A673 (cell line): ENCODE results near the gene BSCL2. TPM values are rescaled to one million over a fixed set of nuclear protein-coding genes. Genes with fewer than 3 reads are reported as not detected.

ENCODE experiments used
- BruUV-seq: library from RNA; stranded (reverse); fragments of 400-500 nt; replicated peaks from 2 replicates; lab custom pipeline; 2021; lab: Mats Ljungman, UMichigan
- CTCF ChIA-PET: fragments of 300-600 bp; sonication (Branson Sonifier 250); formaldehyde crosslinking; loops from one replicate; lab custom pipeline; 2022; ENCODE audit warnings: antibody characterized with exemption; lab: Charles Lee
- POLR2A ChIA-PET: fragments of 300-600 bp; sonication (Branson Sonifier 250); formaldehyde crosslinking; loops from one replicate; lab custom pipeline; 2022; ENCODE audit warnings: antibody characterized with exemption; ENCODE audit not compliant: low non-redundant PET; lab: Charles Lee
- DNase-seq: peaks from one replicate; pipeline ENCODE4 v3.0.0-alpha.2; 2015; ENCODE audit warnings: low spot score
- H3K27ac ChIP-seq: fragments of 200-600 bp; sonication (generic); 2 replicates; pipeline ENCODE4 v1.5.1; 2016; ENCODE audit warnings: mixed run types, low read depth, mild to moderate bottlenecking, mixed read lengths, antibody characterized with exemption, low read length; ENCODE audit not compliant: poor library complexity, severe bottlenecking
- H3K27me3 ChIP-seq: fragments of 200-600 bp; sonication (generic); replicated peaks from 2 replicates; pipeline ENCODE4 v1.6.1; 2017; ENCODE audit warnings: mixed run types, low read depth, mild to moderate bottlenecking, mixed read lengths, antibody characterized with exemption, low read length; ENCODE audit not compliant: insufficient read depth, poor library complexity
- H3K36me3 ChIP-seq: fragments of 200-600 bp; sonication (generic); 2 replicates; pipeline ENCODE4 v1.6.1; 2016; ENCODE audit warnings: mixed run types, mild to moderate bottlenecking, mixed read lengths, antibody characterized with exemption, low read length; ENCODE audit not compliant: insufficient read depth, poor library complexity, severe bottlenecking
- H3K4me1 ChIP-seq: fragments of 200-600 bp; sonication (generic); 2 replicates; pipeline ENCODE4 v1.6.1; 2017; ENCODE audit warnings: mixed run types, mild to moderate bottlenecking, mixed read lengths, antibody characterized with exemption, low read length; ENCODE audit not compliant: insufficient read depth, poor library complexity, severe bottlenecking
- H3K4me3 ChIP-seq: fragments of 200-600 bp; sonication (generic); 2 replicates; pipeline ENCODE4 v1.5.1; 2016; ENCODE audit warnings: low read depth, mixed run types, mild to moderate bottlenecking, mixed read lengths, low read length; ENCODE audit not compliant: poor library complexity, severe bottlenecking
- H3K9me3 ChIP-seq: fragments of 200-600 bp; sonication (generic); 2 replicates; pipeline ENCODE4 v1.6.1; 2016; ENCODE audit warnings: mixed run types, low read depth, mild to moderate bottlenecking, mixed read lengths, antibody characterized with exemption, low read length; ENCODE audit not compliant: poor library complexity, severe bottlenecking
- EZH2 ChIP-seq: fragments of 200-600 bp; sonication (generic); IDR thresholded peaks from 2 replicates; pipeline ENCODE4 v1.6.1; 2017; ENCODE audit warnings: borderline replicate concordance, low read depth, mild to moderate bottlenecking, mixed read lengths, antibody characterized with exemption, low read length; ENCODE audit not compliant: poor library complexity, severe bottlenecking
- intact Hi-C: fragments of 100-400 bp; cut with micrococcal nuclease; formaldehyde crosslinking; loops from one replicate; pipeline ENCODE4 v1.10.0; 2022; ENCODE audit not compliant: unreplicated experiment
- total RNA-seq: library from RNA; stranded (reverse); gene quantifications from 2 replicates; pipeline ENCODE4 v1.2.3, GENCODE V29; 2021
- TF ChIP-seq, protein P1 (sequence below): fragments of 300-800, 200-600 bp; sonication (generic); conservative IDR thresholded peaks from 2 replicates; pipeline ENCODE4 v1.5.1; 2017; ENCODE audit warnings: low read depth, mild to moderate bottlenecking, antibody characterized with exemption, low read length, moderate library complexity, mixed read lengths

BSCL2 gene
- total RNA-seq, 1 experiment from 2014 or later, result 123 TPM

DNA sequence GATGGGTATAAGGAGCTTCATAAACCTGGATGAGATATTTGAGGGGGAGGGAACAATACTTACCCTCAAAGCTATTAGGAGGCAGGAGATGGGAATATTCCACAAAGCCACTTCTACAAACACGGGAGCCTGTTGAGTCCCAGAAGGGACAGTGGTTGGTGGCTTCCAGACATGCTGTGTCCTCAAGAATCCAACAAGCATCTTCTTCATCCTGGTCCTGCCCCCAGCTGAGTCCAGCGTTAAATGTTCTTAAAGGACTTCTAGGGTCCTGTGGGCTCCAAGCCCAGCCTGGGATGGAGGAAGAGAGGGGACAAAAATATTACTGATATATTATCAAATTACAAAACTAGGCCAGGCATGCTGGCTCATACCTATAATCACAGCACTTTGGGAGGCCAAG is 39.8 kb downstream of the BSCL2 start:
- H3K9me3 ChIP-seq, result no peaks in the 10 kb centered on the region
- BruUV-seq, result no TSS peak
- intact Hi-C loops, result no loop called here
- ChIA-PET POLR2A (interaction anchor here (0.6 kb wide), 1 partner anchor 105 kb away, joined by 7 read pairs; no protein-coding TSS in a partner anchor), CTCF (no interaction called here)
- peaks cover 19% of the 10 kb centered on the region for H3K4me1 ChIP-seq
- no peaks in the 10 kb centered on the region for H3K27me3 ChIP-seq
- H3K27ac ChIP-seq, result peak overlapping the region; percentile 88
- TF ChIP-seq EZH2, result no peak
- TF ChIP-seq, protein P1, sequence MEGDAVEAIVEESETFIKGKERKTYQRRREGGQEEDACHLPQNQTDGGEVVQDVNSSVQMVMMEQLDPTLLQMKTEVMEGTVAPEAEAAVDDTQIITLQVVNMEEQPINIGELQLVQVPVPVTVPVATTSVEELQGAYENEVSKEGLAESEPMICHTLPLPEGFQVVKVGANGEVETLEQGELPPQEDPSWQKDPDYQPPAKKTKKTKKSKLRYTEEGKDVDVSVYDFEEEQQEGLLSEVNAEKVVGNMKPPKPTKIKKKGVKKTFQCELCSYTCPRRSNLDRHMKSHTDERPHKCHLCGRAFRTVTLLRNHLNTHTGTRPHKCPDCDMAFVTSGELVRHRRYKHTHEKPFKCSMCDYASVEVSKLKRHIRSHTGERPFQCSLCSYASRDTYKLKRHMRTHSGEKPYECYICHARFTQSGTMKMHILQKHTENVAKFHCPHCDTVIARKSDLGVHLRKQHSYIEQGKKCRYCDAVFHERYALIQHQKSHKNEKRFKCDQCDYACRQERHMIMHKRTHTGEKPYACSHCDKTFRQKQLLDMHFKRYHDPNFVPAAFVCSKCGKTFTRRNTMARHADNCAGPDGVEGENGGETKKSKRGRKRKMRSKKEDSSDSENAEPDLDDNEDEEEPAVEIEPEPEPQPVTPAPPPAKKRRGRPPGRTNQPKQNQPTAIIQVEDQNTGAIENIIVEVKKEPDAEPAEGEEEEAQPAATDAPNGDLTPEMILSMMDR, result no peak
- DNase-seq, result no peak
- H3K4me3 ChIP-seq, result peak overlapping the region; percentile 91
- H3K36me3 ChIP-seq, result peaks cover 32% of the 10 kb centered on the region

DNA sequence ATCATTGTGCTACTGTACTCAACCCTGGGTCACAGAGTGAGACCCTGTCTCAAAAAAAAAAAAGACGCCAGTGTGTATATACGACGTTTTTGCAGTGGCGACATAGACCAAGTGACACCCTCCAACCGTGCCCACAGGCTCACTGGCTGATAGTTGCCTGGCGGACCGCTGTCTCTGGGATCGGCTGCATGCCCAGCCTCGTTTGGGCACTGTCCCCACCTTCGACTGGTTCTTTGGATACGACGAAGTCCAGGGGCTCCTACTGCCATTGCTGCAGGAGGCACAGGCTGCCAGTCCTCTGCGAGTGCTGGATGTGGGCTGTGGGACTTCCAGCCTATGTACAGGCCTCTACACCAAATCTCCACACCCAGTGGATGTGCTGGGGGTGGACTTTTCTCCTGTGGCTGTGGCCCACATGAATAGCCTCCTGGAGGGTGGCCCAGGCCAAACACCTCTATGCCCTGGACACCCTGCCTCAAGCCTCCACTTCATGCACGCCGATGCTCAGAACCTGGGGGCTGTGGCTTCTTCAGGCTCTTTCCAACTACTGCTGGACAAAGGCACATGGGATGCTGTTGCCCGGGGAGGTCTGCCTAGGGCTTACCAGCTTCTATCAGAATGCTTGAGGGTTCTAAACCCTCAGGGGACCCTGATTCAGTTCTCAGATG is 40.8 kb downstream of the BSCL2 start:
- peak overlapping the region; percentile 91 for H3K4me3 ChIP-seq
- ChIA-PET CTCF (interaction anchor here (0.6 kb wide), 1 partner anchor 65 kb away, joined by 9 read pairs; no protein-coding TSS in a partner anchor), POLR2A (interaction anchor here (0.6 to 1.6 kb wide), 2 partner anchors 88 to 106 kb away, joined by 7 to 13 read pairs; partner anchors contain the start of gene ZBTB3)
- H3K4me1 ChIP-seq, result peaks cover 15% of the 10 kb centered on the region
- peaks cover 40% of the 10 kb centered on the region for H3K36me3 ChIP-seq
- no peaks in the 10 kb centered on the region for H3K9me3 ChIP-seq
- BruUV-seq, result no TSS peak
- H3K27me3 ChIP-seq, result no peaks in the 10 kb centered on the region
- peak overlapping the region; percentile 88 for H3K27ac ChIP-seq
- intact Hi-C loops, result no loop called here
- TF ChIP-seq, protein P1, result no peak
- DNase-seq, result no peak

DNA sequence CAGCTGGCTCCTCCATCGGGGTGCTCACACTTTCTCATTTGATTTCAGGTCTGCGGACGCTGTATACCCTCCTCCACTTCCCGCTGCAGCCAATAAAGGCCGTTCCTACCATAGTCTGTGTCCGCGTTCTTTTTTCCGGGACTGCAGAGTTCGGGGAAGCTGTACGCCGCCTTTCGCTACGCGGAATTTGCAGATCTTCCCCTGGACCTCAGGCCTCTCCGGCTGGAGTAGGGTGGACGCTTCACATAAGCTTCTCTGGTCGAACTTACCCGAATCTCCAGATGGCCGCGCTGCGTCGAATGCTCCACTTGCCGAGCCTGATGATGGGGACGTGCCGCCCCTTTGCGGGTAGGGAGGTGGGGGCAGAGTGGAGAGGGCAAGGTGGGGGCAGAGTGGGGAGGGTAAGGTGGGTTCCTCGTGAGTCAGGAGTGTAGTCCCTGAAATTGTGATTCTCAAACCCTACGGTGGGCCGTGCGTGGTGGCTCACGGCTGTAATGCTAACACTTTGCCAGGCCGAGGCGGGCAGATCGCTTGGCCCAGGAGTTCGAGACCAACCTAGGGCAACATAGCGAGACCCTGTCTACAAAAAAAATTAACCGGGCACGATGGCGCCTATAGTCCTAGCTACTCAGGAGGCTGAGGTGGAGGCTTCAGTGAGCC is 41.5 kb downstream of the BSCL2 start:
- POLR2A ChIA-PET, result interaction anchor here (0.6 to 1.8 kb wide), 11 partner anchors 9 to 326 kb away, joined by 3 to 13 read pairs (median 5); partner anchors contain the start of genes HNRNPUL2, INTS5, TUT1 and ZBTB3
- H3K36me3 ChIP-seq, result peaks cover 44% of the 10 kb centered on the region
- H3K27ac ChIP-seq, result peak overlapping the region; percentile 88
- no peak for TF ChIP-seq EZH2
- TF ChIP-seq, protein P1, result no peak
- intact Hi-C loops, result loop anchor here (1.0 kb wide), 1 partner anchor 14 kb away; the partner anchor contains the start of gene UBXN1
- no peak for DNase-seq
- peak overlapping the region; percentile 91 for H3K4me3 ChIP-seq
- no peaks in the 10 kb centered on the region for H3K27me3 ChIP-seq
- no peaks in the 10 kb centered on the region for H3K9me3 ChIP-seq
- BruUV-seq, result no TSS peak
- CTCF ChIA-PET, result interaction anchor here (0.6 to 1.1 kb wide), 2 partner anchors 66 to 271 kb away, joined by 3 to 9 read pairs; no protein-coding TSS in a partner anchor
- peaks cover 15% of the 10 kb centered on the region for H3K4me1 ChIP-seq
